ENCODE results near the gene ARHGAP11A. TPM values are rescaled to one million over a fixed set of nuclear protein-coding genes. Genes with fewer than 3 reads are reported as not detected.

Gene ARHGAP11A
- total RNA-seq, 2 experiments from 2014 or later, result 4.7 to 5.8 TPM

DNA sequence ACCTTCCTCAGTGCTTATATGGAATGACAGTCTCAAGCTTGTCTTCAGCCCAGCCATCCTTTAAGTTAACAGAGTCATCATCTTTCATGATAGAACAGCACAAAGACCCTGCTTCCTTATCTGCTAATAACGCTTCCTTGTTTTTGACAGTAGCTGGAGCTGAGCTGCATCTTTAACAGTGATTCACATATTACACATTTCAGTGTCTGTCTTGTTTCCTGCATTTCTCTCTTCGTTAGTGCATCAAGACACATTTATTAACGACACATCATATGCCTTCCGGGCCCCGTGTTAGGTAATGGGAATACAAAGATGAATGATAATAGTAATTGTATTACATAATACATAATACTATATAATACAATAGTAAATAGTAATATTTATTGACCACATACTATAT is 72.3 kb downstream of the ARHGAP11A start:
- Histone ChIP-seq H3K27me3 (ENCODE audit: control insufficient read depth in 1 of 2, insufficient read depth in 2 of 2, low read length in 2 of 2) (no peaks in the 10 kb centered on the region), H3K4me3 (ENCODE audit: low read length) (no peak overlapping the region), H3K9me3 (ENCODE audit: control insufficient read depth in 1 of 2, insufficient read depth in 1 of 2, low read length in 2 of 2) (no peaks in the 10 kb centered on the region), H3K27ac (ENCODE audit: low read depth in 1 of 2, low read length in 2 of 2) (no peak overlapping the region), H3K36me3 (ENCODE audit: insufficient read depth, low read length) (no peaks in the 10 kb centered on the region), H3K4me1 (ENCODE audit: insufficient read depth, low read length) (no peaks in the 10 kb centered on the region)
- TF ChIP-seq, protein P1, sequence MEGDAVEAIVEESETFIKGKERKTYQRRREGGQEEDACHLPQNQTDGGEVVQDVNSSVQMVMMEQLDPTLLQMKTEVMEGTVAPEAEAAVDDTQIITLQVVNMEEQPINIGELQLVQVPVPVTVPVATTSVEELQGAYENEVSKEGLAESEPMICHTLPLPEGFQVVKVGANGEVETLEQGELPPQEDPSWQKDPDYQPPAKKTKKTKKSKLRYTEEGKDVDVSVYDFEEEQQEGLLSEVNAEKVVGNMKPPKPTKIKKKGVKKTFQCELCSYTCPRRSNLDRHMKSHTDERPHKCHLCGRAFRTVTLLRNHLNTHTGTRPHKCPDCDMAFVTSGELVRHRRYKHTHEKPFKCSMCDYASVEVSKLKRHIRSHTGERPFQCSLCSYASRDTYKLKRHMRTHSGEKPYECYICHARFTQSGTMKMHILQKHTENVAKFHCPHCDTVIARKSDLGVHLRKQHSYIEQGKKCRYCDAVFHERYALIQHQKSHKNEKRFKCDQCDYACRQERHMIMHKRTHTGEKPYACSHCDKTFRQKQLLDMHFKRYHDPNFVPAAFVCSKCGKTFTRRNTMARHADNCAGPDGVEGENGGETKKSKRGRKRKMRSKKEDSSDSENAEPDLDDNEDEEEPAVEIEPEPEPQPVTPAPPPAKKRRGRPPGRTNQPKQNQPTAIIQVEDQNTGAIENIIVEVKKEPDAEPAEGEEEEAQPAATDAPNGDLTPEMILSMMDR (IDR thresholded peaks at IDR 0.05), result no peak
- Mint-ChIP-seq H3K4me1 (ENCODE audit: low read depth) (no peaks in the 10 kb centered on the region), H3K27ac (no peak overlapping the region), H3K27me3 (no peaks in the 10 kb centered on the region), H3K9me3 (no peaks in the 10 kb centered on the region), H3K36me3 (ENCODE audit: low read depth) (no peaks in the 10 kb centered on the region), H3K4me3 (no peak overlapping the region)
- intact Hi-C loops (cut with DNase I, micrococcal nuclease), result no loop called here
- ChIA-PET CTCF (no interaction called here), POLR2A (no interaction called here)
- ATAC-seq (ENCODE audit: poor library complexity), result no peak
- DNase-seq, result no peak

DNA sequence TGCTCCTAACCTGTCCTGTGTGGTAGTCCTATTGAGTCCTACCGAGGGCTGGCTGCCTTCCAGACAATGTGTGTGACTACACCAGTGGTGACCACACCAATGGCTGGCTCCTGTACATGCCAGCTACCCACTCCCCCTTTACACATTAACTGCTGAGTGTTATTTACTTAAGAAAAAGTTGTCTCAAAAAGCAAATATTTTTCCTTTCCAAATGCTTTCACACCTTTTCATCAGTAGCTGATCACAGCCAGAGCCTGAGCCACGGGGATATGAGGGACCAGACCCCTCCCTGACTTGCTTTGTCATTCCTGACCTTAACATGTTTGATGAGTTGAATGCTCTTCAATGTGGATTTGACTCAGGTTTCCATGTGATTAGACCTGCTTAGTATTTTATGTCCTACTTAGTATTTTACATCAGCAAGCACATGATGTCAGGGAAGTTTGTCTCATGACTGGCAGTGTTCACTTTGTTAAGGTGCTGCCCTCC is 72.9 kb downstream of the ARHGAP11A start:
- H3K4me1 Mint-ChIP-seq (ENCODE audit: low read depth), result no peaks in the 10 kb centered on the region
- no peaks in the 10 kb centered on the region for H3K36me3 Mint-ChIP-seq (ENCODE audit: low read depth)
- ATAC-seq (ENCODE audit: poor library complexity), result no peak
- ChIA-PET CTCF (no interaction called here), POLR2A (no interaction called here)
- no peaks in the 10 kb centered on the region for H3K27me3 ChIP-seq (ENCODE audit: control insufficient read depth in 1 of 2, insufficient read depth in 2 of 2, low read length in 2 of 2)
- no peak for DNase-seq
- no peaks in the 10 kb centered on the region for H3K9me3 ChIP-seq (ENCODE audit: control insufficient read depth in 1 of 2, insufficient read depth in 1 of 2, low read length in 2 of 2)
- H3K4me1 ChIP-seq (ENCODE audit: insufficient read depth, low read length), result no peaks in the 10 kb centered on the region
- no peaks in the 10 kb centered on the region for H3K36me3 ChIP-seq (ENCODE audit: insufficient read depth, low read length)
- TF ChIP-seq, protein P1 (IDR thresholded peaks at IDR 0.05), result no peak
- no peak overlapping the region for H3K4me3 Mint-ChIP-seq
- no peaks in the 10 kb centered on the region for H3K9me3 Mint-ChIP-seq
- H3K4me3 ChIP-seq (ENCODE audit: low read length), result no peak overlapping the region
- H3K27ac Mint-ChIP-seq, result no peak overlapping the region
- H3K27me3 Mint-ChIP-seq, result no peaks in the 10 kb centered on the region
- intact Hi-C loops (cut with DNase I, micrococcal nuclease), result no loop called here
- H3K27ac ChIP-seq (ENCODE audit: low read depth in 1 of 2, low read length in 2 of 2), result no peak overlapping the region

Other genes starting within 250 kb of the ARHGAP11A start
- under 1 TPM; 0.50 to 0.69 TPM for gene GOLGA8K, start 212.2 kb upstream of the ARHGAP11A start, total RNA-seq
- gene GOLGA8O, start 159.9 kb upstream of the ARHGAP11A start, total RNA-seq, result 1 to 10 TPM; 1.2 TPM
- 1 to 10 TPM; 4.3 to 4.4 TPM for gene GOLGA8N, start 22.0 kb upstream of the ARHGAP11A start, total RNA-seq
- gene SCG5, start 26.2 kb downstream of the ARHGAP11A start, total RNA-seq, result not detected
- gene GREM1, start 102.5 kb downstream of the ARHGAP11A start, total RNA-seq, result not detected

Measured in CD4-positive, alpha-beta T cell (primary cell).